CD4-positive, alpha-beta T cell (primary cell): ENCODE data around the gene HRH4. TPM values are rescaled to one million over a fixed set of nuclear protein-coding genes. Genes with fewer than 3 reads are reported as not detected.

Experiments used
- ATAC-seq: fragments of 200-7000 bp; cut with Tn5 transposase; one replicate; pipeline ENCODE4 v1.10.0; 2022; ENCODE audit warnings: mild to moderate bottlenecking; ENCODE audit not compliant: poor library complexity
- CTCF ChIA-PET: fragments of 350-600 bp; sonication (Branson Sonifier 250); formaldehyde crosslinking; loops from one replicate; lab custom pipeline; 2021; ENCODE audit warnings: antibody characterized with exemption, inconsistent platforms; lab: Charles Lee
- POLR2A ChIA-PET: fragments of 350-600 bp; sonication (Branson Sonifier 250); formaldehyde crosslinking; loops from one replicate; lab custom pipeline; 2021; ENCODE audit warnings: antibody characterized with exemption, inconsistent platforms; lab: Charles Lee
- DNase-seq, 14 experiments: peaks; one replicate each; pipeline ENCODE4 v3.0.0-alpha.2; 2013 to 2020; ENCODE audit warnings: mixed read lengths in 2 of 14
- H3K27ac ChIP-seq, 2 donors: one replicate each; pipeline versions ENCODE4 v1.5.1 to v1.7.0; 2013; ENCODE audit warnings: low read length in 2 of 2, low read depth in 1 of 2, mild to moderate bottlenecking in 1 of 2
- H3K27me3 ChIP-seq, 2 experiments: 1 replicate in 1 of 2; 2 replicates in 1 of 2; pipeline versions ENCODE4 v1.6.1 to v1.7.0; 2013; ENCODE audit warnings: low read length in 2 of 2, control low read depth in 1 of 2, mild to moderate bottlenecking in 1 of 2, moderate library complexity in 1 of 2; ENCODE audit not compliant: insufficient read depth in 2 of 2, control insufficient read depth in 1 of 2
- H3K36me3 ChIP-seq: one replicate; pipeline ENCODE4 v1.6.1; 2013; ENCODE audit warnings: low read length, control low read depth; ENCODE audit not compliant: insufficient read depth
- H3K4me1 ChIP-seq: one replicate; pipeline ENCODE4 v1.6.1; 2013; ENCODE audit warnings: low read length, control low read depth; ENCODE audit not compliant: insufficient read depth
- H3K4me3 ChIP-seq: one replicate; pipeline ENCODE4 v1.5.1; 2013; ENCODE audit warnings: mild to moderate bottlenecking, low read length, moderate library complexity
- H3K9me3 ChIP-seq, 2 experiments: 1 replicate in 1 of 2; 2 replicates in 1 of 2; pipeline versions ENCODE4 v1.6.1 to v1.7.0; 2013; ENCODE audit warnings: low read length in 2 of 2, mild to moderate bottlenecking in 2 of 2, control low read depth in 1 of 2, moderate library complexity in 1 of 2; ENCODE audit not compliant: control insufficient read depth in 1 of 2, insufficient read depth in 1 of 2
- H3K27ac Mint-ChIP-seq: one replicate; pipeline ENCODE4 v1.8.0; 2020; ENCODE audit warnings: mixed read lengths
- H3K27me3 Mint-ChIP-seq: one replicate; pipeline ENCODE4 v1.8.0; 2021; ENCODE audit warnings: mixed read lengths
- H3K36me3 Mint-ChIP-seq: one replicate; pipeline ENCODE4 v1.8.0; 2021; ENCODE audit warnings: low read depth, mixed read lengths
- H3K4me1 Mint-ChIP-seq: one replicate; pipeline ENCODE4 v1.8.0; 2021; ENCODE audit warnings: low read depth, mixed read lengths
- H3K4me3 Mint-ChIP-seq: one replicate; pipeline ENCODE4 v1.8.0; 2020; ENCODE audit warnings: mild to moderate bottlenecking, mixed read lengths
- H3K9me3 Mint-ChIP-seq: one replicate; pipeline ENCODE4 v1.8.0; 2020; ENCODE audit warnings: mixed read lengths
- intact Hi-C, 2 experiments: fragments of 100-400 bp; cut with DNase I in 1 of 2; cut with micrococcal nuclease in 1 of 2; formaldehyde crosslinking; loops; one replicate each; pipeline versions ENCODE4 v1.15.1 to v1.9.0; 2023 to 2025; cut with DNase I, micrococcal nuclease
- total RNA-seq, 174 experiments: library from RNA in 2 of 174; stranded (reverse) in 2 of 174; gene quantifications; one replicate each; pipeline ENCODE4 v1.2.3 and lab custom pipeline; 2021 to 2026
- TF ChIP-seq, protein P1 (sequence below): fragments of 200-600 bp; IDR thresholded peaks from one replicate; pipeline ENCODE4 v1.8.0; 2022; ENCODE audit warnings: antibody characterized with exemption, mild to moderate bottlenecking

The HRH4 gene
- total RNA-seq, 2 experiments from 2014 or later, result 0.22 to 0.34 TPM

DNA sequence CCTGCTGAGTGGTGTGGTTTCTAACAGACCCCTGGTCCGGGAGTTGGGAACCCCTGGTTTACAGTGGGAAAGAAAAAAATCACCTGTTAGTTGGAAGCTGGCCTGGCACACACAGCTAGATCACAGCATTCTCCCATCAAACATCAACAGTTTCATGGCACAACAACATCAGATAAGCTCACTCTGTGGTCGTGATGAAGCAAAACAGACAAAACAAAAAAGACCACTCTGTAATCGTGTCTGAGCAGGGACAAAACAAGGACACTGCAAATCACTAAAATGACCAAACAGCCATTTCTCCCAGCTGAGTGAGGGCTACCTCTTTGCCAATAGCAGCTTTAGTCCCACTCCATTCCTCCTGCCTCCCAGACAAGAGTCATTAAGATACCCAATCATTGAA lies 43.0 kb upstream of the HRH4 start:
- no peaks in the 10 kb centered on the region for H3K4me1 Mint-ChIP-seq
- no peaks in the 10 kb centered on the region for H3K36me3 ChIP-seq
- peaks cover 7 to 12% of the 10 kb centered on the region in 2 experiments for H3K27me3 ChIP-seq
- TF ChIP-seq, protein P1, sequence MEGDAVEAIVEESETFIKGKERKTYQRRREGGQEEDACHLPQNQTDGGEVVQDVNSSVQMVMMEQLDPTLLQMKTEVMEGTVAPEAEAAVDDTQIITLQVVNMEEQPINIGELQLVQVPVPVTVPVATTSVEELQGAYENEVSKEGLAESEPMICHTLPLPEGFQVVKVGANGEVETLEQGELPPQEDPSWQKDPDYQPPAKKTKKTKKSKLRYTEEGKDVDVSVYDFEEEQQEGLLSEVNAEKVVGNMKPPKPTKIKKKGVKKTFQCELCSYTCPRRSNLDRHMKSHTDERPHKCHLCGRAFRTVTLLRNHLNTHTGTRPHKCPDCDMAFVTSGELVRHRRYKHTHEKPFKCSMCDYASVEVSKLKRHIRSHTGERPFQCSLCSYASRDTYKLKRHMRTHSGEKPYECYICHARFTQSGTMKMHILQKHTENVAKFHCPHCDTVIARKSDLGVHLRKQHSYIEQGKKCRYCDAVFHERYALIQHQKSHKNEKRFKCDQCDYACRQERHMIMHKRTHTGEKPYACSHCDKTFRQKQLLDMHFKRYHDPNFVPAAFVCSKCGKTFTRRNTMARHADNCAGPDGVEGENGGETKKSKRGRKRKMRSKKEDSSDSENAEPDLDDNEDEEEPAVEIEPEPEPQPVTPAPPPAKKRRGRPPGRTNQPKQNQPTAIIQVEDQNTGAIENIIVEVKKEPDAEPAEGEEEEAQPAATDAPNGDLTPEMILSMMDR, result no peak
- no peaks in the 10 kb centered on the region for H3K9me3 Mint-ChIP-seq
- H3K27ac Mint-ChIP-seq, result no peak overlapping the region
- H3K27ac ChIP-seq, result no peak overlapping the region
- ChIA-PET CTCF (interaction anchor here (0.6 kb wide), 1 partner anchor 246 kb away, joined by 3 read pairs; no protein-coding TSS in a partner anchor), POLR2A (interaction anchor here (0.6 kb wide), 1 partner anchor 9 kb away, joined by 3 read pairs; the partner anchor contains the start of gene IMPACT)
- H3K36me3 Mint-ChIP-seq, result no peaks in the 10 kb centered on the region
- no peak overlapping the region for H3K4me3 ChIP-seq
- intact Hi-C loops, result no loop called here
- peaks cover 55% of the 10 kb centered on the region for H3K27me3 Mint-ChIP-seq
- H3K4me1 ChIP-seq, result no peaks in the 10 kb centered on the region
- ATAC-seq, result no peak
- DNase-seq, result no peak
- H3K4me3 Mint-ChIP-seq, result no peak overlapping the region
- no peaks in the 10 kb centered on the region for H3K9me3 ChIP-seq

DNA sequence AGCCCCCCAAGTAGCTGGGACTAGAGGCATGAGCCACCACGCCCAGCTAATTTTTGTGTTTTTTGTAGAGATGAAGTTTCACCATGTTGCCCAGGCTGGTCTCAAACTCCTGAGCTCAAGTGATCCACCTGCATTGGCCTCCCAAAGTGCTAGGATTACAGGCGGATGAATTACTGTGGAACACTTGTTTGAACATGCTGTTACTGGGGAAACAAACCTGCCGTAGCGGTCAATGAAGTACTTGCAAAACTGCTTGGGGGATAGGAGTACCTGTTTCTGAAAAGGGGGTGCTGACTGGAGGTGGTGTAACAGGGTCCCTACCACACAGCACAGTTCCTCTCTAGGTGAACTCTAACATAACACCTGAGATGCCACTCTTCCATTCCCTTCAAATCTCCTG lies 39.9 kb upstream of the HRH4 start:
- CTCF ChIA-PET, result no interaction called here
- peaks cover 71% of the 10 kb centered on the region for H3K27me3 Mint-ChIP-seq
- peaks cover 2% of the 10 kb centered on the region for H3K36me3 Mint-ChIP-seq

DNA sequence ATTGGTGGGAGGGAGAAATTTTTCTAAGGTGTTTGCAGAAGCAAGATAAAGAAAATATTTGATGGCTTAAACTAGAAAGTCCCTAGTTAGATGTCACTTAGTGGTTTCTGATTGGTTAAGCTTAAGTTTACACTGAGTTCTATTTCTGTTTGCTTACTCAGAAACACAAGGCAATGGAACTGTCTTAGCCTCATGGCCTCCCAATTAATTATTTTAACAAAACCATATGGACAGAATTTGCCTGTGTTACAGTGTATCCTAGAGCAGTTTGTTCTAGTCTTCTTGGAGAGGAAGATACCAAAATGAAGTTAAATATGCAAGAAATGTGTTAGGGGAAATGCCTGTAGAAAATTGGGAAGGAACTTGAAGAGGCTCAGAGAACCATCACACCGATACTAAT lies 38.6 kb upstream of the HRH4 start:
- no peak for DNase-seq
- Mint-ChIP-seq H3K4me3 (no peak overlapping the region), H3K4me1 (peaks cover 9% of the 10 kb centered on the region), H3K9me3 (peaks cover 7% of the 10 kb centered on the region), H3K36me3 (peaks cover 12% of the 10 kb centered on the region), H3K27ac (no peak overlapping the region), H3K27me3 (peaks cover 71% of the 10 kb centered on the region)
- Histone ChIP-seq H3K9me3 (peaks cover 0 to 5% of the 10 kb centered on the region in 2 experiments), H3K27ac (no peak overlapping the region), H3K4me3 (no peak overlapping the region), H3K27me3 (peaks cover 7 to 12% of the 10 kb centered on the region in 2 experiments), H3K36me3 (no peaks in the 10 kb centered on the region), H3K4me1 (peaks cover 9% of the 10 kb centered on the region)
- no peak for ATAC-seq
- ChIA-PET CTCF (no interaction called here), POLR2A (no interaction called here)
- TF ChIP-seq, protein P1, result no peak
- intact Hi-C loops, result loop anchor here in 1 of 2 experiments (2.0 to 10.0 kb wide), 2 partner anchors 21 to 837 kb away; partner anchors contain the start of gene NPC1

More for the DNA sequence above, 39.9 kb upstream of the HRH4 start:
- TF ChIP-seq, protein P1, result no peak
- intact Hi-C loops, result loop anchor here in 1 of 2 experiments (10.0 kb wide), 1 partner anchor 836 kb away; the partner anchor contains the start of gene NPC1
- H3K9me3 ChIP-seq, result no peaks in the 10 kb centered on the region
- DNase-seq, result no peak
- POLR2A ChIA-PET, result no interaction called here
- H3K27ac Mint-ChIP-seq, result no peak overlapping the region
- no peaks in the 10 kb centered on the region for H3K36me3 ChIP-seq
- H3K27ac ChIP-seq, result no peak overlapping the region
- no peaks in the 10 kb centered on the region for H3K4me1 ChIP-seq
- ATAC-seq, result no peak
- H3K4me1 Mint-ChIP-seq, result peaks cover 2% of the 10 kb centered on the region
- H3K27me3 ChIP-seq, result peaks cover 7 to 16% of the 10 kb centered on the region in 2 experiments
- peaks cover under 1% of the 10 kb centered on the region for H3K9me3 Mint-ChIP-seq
- H3K4me3 ChIP-seq, result no peak overlapping the region
- no peak overlapping the region for H3K4me3 Mint-ChIP-seq
